PC-9 (cell line): ENCODE measurements around the gene ANKRD39.

Experiments used
- CTCF ChIP-seq: fragments of 200-600 bp; sonication (generic); conservative IDR thresholded peaks from 2 replicates; pipeline ENCODE4 v1.6.1; 2017; ENCODE audit warnings: mixed run types, antibody characterized with exemption, mild to moderate bottlenecking, moderate library complexity
- EZH2 ChIP-seq: fragments of 200-600 bp; sonication (generic); IDR thresholded peaks from 2 replicates; pipeline ENCODE4 v1.8.0; 2017; ENCODE audit warnings: antibody characterized with exemption, low read depth

DNA sequence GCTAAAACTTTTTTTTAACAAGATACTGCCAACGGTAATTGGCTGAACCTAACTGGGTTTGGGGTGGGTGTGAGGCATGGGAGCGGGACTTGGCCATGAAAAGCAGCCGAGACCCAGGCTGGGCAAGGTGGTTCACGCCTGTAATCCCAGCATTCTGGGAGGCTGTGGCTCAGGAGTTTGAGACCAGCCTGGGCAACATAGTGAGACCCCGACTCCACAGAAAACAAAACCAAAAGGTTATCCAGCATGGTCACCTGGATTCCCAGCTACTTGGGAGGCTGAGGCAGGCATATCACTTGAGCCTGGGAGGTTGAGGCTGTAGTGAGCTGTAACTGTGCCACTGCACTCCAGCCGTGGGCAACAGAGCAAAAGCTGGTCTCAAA, 23.1 kb upstream of the ANKRD39 start:
- TF ChIP-seq CTCF (no peak), EZH2 (no peak)
